ENCODE results near the gene TLE6.

DNA sequence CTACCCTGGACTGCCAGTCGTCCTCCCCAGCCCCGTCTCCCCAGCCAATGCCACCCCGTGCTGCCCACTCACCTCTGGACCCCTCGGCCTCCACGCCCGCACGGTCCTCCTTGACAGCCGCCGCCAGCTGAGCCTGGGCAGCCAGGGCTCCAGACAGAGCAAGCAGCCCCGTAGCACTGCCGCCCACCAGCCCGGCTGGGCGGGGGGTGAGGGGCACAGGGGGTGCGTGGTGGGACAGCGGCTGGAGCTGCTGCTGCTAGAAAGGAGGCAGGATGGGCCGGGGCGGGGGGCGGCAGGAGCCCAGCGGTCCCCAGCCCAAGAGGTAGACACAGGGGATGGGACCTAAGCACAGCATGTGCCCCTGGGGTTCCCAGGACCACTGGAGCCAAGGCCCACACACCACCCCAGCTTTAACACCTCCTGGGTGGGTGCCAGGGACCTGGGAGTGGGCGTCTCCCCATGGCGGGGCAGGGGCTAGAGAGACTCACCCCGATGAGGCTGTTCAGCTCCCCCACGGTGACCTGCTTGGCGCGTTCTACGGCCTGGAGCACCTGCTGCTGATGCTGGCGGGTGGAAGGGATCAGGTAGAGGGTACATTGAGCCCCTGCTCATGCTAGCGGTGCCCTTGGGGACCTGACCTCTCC, 42.0 kb downstream of the TLE6 start:
- TF ChIP-seq PHF8 (CRISPR knock-in tag; IDR thresholded peaks at IDR 0.05) (no peak), HOXA5 (CRISPR knock-in tag; IDR thresholded peaks at IDR 0.05) (no peak), MYC (CRISPR knock-in tag; IDR thresholded peaks at IDR 0.05; ENCODE audit: borderline replicate concordance) (no peak), POLR2AphosphoS2 (IDR thresholded peaks at IDR 0.05; ENCODE audit: low read depth, low read length) (no peak), JUNB (CRISPR knock-in tag; IDR thresholded peaks at IDR 0.05; ENCODE audit: borderline replicate concordance) (no peak), ZNF567 (CRISPR knock-in tag; IDR thresholded peaks at IDR 0.05; ENCODE audit: borderline replicate concordance) (no peak), GABPB1 (CRISPR knock-in tag; IDR thresholded peaks at IDR 0.05) (no peak), TOE1 (CRISPR knock-in tag; IDR thresholded peaks at IDR 0.05) (no peak), EHMT2 (IDR thresholded peaks at IDR 0.05; ENCODE audit: borderline replicate concordance, low read depth, low read length) (no peak), EZH2 (conservative IDR thresholded peaks at IDR 0.05; ENCODE audit: low read depth, low read length) (no peak)
- TF ChIP-seq, protein P1, sequence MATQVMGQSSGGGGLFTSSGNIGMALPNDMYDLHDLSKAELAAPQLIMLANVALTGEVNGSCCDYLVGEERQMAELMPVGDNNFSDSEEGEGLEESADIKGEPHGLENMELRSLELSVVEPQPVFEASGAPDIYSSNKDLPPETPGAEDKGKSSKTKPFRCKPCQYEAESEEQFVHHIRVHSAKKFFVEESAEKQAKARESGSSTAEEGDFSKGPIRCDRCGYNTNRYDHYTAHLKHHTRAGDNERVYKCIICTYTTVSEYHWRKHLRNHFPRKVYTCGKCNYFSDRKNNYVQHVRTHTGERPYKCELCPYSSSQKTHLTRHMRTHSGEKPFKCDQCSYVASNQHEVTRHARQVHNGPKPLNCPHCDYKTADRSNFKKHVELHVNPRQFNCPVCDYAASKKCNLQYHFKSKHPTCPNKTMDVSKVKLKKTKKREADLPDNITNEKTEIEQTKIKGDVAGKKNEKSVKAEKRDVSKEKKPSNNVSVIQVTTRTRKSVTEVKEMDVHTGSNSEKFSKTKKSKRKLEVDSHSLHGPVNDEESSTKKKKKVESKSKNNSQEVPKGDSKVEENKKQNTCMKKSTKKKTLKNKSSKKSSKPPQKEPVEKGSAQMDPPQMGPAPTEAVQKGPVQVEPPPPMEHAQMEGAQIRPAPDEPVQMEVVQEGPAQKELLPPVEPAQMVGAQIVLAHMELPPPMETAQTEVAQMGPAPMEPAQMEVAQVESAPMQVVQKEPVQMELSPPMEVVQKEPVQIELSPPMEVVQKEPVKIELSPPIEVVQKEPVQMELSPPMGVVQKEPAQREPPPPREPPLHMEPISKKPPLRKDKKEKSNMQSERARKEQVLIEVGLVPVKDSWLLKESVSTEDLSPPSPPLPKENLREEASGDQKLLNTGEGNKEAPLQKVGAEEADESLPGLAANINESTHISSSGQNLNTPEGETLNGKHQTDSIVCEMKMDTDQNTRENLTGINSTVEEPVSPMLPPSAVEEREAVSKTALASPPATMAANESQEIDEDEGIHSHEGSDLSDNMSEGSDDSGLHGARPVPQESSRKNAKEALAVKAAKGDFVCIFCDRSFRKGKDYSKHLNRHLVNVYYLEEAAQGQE (IDR thresholded peaks at IDR 0.05; ENCODE audit: borderline replicate concordance in 1 of 2, low read depth in 1 of 2, low read length in 2 of 2) = no peak
- TF ChIP-seq, protein P2, sequence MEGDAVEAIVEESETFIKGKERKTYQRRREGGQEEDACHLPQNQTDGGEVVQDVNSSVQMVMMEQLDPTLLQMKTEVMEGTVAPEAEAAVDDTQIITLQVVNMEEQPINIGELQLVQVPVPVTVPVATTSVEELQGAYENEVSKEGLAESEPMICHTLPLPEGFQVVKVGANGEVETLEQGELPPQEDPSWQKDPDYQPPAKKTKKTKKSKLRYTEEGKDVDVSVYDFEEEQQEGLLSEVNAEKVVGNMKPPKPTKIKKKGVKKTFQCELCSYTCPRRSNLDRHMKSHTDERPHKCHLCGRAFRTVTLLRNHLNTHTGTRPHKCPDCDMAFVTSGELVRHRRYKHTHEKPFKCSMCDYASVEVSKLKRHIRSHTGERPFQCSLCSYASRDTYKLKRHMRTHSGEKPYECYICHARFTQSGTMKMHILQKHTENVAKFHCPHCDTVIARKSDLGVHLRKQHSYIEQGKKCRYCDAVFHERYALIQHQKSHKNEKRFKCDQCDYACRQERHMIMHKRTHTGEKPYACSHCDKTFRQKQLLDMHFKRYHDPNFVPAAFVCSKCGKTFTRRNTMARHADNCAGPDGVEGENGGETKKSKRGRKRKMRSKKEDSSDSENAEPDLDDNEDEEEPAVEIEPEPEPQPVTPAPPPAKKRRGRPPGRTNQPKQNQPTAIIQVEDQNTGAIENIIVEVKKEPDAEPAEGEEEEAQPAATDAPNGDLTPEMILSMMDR (CRISPR knock-in tag; IDR thresholded peaks at IDR 0.05) = no peak
- TF ChIP-seq, protein P3, sequence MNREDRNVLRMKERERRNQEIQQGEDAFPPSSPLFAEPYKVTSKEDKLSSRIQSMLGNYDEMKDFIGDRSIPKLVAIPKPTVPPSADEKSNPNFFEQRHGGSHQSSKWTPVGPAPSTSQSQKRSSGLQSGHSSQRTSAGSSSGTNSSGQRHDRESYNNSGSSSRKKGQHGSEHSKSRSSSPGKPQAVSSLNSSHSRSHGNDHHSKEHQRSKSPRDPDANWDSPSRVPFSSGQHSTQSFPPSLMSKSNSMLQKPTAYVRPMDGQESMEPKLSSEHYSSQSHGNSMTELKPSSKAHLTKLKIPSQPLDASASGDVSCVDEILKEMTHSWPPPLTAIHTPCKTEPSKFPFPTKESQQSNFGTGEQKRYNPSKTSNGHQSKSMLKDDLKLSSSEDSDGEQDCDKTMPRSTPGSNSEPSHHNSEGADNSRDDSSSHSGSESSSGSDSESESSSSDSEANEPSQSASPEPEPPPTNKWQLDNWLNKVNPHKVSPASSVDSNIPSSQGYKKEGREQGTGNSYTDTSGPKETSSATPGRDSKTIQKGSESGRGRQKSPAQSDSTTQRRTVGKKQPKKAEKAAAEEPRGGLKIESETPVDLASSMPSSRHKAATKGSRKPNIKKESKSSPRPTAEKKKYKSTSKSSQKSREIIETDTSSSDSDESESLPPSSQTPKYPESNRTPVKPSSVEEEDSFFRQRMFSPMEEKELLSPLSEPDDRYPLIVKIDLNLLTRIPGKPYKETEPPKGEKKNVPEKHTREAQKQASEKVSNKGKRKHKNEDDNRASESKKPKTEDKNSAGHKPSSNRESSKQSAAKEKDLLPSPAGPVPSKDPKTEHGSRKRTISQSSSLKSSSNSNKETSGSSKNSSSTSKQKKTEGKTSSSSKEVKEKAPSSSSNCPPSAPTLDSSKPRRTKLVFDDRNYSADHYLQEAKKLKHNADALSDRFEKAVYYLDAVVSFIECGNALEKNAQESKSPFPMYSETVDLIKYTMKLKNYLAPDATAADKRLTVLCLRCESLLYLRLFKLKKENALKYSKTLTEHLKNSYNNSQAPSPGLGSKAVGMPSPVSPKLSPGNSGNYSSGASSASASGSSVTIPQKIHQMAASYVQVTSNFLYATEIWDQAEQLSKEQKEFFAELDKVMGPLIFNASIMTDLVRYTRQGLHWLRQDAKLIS (CRISPR knock-in tag; IDR thresholded peaks at IDR 0.05) = no peak

Measured in HepG2 (cell line).